Nephron progenitor cell (in vitro differentiated cells): ENCODE measurements around the gene BIN1.

Experiments
- DNase-seq: peaks from one replicate; pipeline ENCODE4 v3.0.0; 2021
- H3K27ac Mint-ChIP-seq: 2 replicates; pipeline ENCODE4 v1.8.0; 2021; ENCODE audit warnings: mild to moderate bottlenecking, moderate library complexity, mixed read lengths
- H3K27me3 Mint-ChIP-seq: 2 replicates; pipeline ENCODE4 v1.8.0; 2021; ENCODE audit warnings: mild to moderate bottlenecking, low read depth, mixed read lengths; ENCODE audit not compliant: poor library complexity
- H3K36me3 Mint-ChIP-seq: 2 replicates; pipeline ENCODE4 v1.8.0; 2021; ENCODE audit warnings: low read depth, mixed read lengths
- H3K4me1 Mint-ChIP-seq: 2 replicates; pipeline ENCODE4 v1.8.0; 2021; ENCODE audit warnings: mixed read lengths
- H3K4me3 Mint-ChIP-seq: 2 replicates; pipeline ENCODE4 v1.8.0; 2021; ENCODE audit warnings: mild to moderate bottlenecking, moderate library complexity, mixed read lengths
- H3K9me3 Mint-ChIP-seq: 2 replicates; pipeline ENCODE4 v1.8.0; 2021; ENCODE audit warnings: mild to moderate bottlenecking, moderate library complexity, mixed read lengths
- TF ChIP-seq, protein P1 (sequence below): fragments of 200-600 bp; sonication (generic); IDR thresholded peaks from 2 replicates; pipeline ENCODE4 v1.5.0; 2021; ENCODE audit warnings: antibody characterized with exemption

Gene BIN1

DNA sequence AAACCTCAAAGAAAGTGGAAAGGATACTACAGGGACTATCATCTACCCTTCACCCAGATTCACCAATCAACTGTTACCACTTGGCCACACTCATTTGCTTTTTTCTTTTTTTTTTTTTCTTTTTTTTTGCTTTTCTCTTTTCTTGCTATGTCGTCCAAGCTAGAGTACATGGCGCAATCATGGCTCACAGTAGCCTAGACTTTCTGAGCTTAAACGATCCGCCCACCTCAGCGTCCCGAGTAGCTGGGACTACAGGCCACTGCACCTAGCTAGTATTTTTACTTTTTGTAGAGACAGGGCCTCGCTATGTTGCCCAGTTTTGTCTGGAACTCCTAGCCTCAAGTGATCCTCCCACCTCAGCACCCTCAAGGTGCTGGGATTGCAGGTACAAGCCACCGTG lies 24.0 kb downstream of the BIN1 start:
- H3K36me3 Mint-ChIP-seq = peaks cover 12% of the 10 kb centered on the region
- no peaks in the 10 kb centered on the region for H3K9me3 Mint-ChIP-seq
- TF ChIP-seq, protein P1, sequence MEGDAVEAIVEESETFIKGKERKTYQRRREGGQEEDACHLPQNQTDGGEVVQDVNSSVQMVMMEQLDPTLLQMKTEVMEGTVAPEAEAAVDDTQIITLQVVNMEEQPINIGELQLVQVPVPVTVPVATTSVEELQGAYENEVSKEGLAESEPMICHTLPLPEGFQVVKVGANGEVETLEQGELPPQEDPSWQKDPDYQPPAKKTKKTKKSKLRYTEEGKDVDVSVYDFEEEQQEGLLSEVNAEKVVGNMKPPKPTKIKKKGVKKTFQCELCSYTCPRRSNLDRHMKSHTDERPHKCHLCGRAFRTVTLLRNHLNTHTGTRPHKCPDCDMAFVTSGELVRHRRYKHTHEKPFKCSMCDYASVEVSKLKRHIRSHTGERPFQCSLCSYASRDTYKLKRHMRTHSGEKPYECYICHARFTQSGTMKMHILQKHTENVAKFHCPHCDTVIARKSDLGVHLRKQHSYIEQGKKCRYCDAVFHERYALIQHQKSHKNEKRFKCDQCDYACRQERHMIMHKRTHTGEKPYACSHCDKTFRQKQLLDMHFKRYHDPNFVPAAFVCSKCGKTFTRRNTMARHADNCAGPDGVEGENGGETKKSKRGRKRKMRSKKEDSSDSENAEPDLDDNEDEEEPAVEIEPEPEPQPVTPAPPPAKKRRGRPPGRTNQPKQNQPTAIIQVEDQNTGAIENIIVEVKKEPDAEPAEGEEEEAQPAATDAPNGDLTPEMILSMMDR = no peak
- H3K4me1 Mint-ChIP-seq = peaks cover 97% of the 10 kb centered on the region
- H3K27ac Mint-ChIP-seq = peak overlapping the region; percentile 71
- peak overlapping the region; percentile 42 for H3K4me3 Mint-ChIP-seq
- peaks cover 3% of the 10 kb centered on the region for H3K27me3 Mint-ChIP-seq
- no peak for DNase-seq

DNA sequence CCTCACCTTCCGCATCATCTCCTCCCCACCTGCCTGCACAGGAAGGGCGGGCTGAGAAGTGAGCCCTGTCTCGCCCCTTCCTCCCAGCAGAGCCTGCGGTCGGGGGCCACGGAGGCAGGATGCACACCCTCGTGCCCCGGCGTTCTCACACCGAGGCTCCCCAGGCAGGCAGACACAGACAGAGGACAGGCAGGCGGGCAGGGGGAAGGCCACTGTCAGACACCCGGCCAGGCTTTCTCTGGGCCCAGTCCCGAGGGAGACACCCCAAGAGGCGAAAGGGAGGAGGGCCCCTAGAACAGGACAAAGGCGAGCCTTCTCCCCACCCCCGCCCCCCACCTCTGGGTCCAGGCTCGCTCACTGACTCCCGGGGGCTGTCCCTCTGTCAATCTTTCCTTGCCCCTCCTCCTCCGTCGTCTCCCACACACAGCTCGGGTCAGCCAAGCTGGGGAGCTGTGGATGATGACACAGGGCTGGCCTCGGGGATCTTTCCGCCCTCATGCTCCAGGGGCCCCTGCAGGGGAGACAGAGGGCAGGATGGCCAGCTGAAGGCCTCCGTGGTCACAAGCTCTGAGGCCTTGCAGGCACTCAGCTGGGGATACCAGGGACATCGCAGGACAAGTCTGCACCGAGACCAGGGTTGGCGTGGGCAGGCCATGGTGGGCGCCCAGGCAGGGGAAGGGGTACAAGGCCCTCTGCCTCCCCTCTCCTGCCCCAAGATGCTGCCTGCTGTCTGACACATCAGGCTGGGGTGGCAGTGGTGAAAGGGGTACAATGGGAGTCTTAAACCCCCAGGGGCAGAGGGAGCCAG lies 24.9 kb downstream of the BIN1 start:
- peak; percentile 33 for DNase-seq
- Mint-ChIP-seq H3K27me3 (peaks cover 3% of the 10 kb centered on the region), H3K27ac (peak overlapping the region; percentile 64), H3K9me3 (no peaks in the 10 kb centered on the region), H3K4me1 (peaks cover 96% of the 10 kb centered on the region), H3K4me3 (no peak overlapping the region), H3K36me3 (peaks cover 12% of the 10 kb centered on the region)
- TF ChIP-seq, protein P1 = no peak

DNA sequence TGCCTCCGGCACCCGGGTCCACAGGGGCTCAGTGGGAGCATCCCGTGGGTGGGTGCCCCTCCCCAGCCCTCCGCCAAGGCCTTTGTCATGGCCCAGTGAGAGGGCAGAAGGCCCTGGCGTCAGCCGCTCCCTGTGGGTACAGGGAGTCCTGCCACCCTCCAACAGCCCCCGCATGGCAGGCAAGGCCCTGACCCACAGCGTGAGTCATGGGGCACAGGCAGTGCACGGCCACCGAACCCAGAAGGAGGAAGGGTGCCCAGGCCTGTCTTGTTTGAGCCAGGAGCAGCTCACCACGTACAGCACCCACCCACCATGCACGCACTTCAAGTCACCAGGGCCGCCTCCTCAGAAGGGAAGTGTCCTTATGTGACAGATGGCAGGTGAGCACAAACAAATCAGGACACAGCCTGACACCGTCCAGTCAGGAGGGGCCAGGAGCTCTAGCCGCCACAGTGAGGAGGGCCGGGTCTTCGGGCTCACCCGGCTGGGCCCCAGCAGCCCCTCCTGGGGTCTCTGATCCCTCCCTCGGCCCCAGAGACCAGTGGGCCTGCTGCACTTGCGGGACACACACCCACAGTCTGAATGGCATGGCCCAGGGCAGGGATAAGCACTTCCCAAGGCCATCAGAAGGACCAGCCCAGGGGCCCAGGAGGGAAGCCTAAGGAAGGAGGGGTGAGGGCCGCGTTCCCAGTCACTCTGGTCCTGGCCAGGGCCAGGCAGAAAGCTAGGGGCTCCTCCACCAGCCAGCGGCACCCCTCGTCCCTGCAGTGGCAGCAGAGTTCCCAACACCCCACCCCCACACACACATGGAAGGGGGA lies 25.8 kb downstream of the BIN1 start:
- Mint-ChIP-seq H3K4me3 (no peak overlapping the region), H3K27me3 (peaks cover 3% of the 10 kb centered on the region), H3K27ac (peak overlapping the region; percentile 87), H3K9me3 (no peaks in the 10 kb centered on the region), H3K36me3 (peaks cover 12% of the 10 kb centered on the region), H3K4me1 (peaks cover 94% of the 10 kb centered on the region)
- TF ChIP-seq, protein P1 = no peak
- no peak for DNase-seq

DNA sequence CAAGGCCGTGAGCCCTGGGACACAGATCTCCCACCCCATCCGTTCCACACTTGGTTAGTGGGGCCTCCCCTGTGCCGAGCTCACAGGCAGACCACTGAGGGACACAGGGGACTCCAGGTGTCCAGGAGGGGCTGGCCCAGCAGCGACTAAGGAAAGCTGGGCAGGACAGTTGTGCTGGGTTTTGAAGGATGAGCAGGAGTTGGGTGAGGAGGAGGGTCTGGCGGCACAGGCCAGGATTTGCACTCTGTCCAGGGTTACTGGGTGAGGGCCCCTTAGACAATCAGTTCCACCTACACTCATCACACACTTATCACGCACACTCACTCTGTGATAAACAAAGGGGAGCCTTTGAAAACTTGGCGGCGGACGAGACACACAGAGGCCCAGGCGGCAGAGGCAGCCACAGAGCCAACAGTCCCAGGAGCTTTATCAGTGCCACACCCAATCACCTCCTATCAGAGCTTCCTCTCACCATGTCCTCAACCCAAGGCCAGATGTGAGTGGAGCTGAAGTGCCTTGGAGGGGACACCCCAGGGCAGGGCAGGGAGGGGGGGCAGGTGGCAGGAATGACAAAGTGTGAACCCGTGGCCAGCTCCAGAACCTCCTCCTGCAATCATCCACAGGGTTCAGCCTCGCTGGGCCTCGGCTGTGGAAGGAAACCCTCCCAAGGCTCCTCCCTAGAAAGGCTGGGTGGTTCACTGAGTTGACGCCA lies 26.6 kb downstream of the BIN1 start:
- no peak for DNase-seq

DNA sequence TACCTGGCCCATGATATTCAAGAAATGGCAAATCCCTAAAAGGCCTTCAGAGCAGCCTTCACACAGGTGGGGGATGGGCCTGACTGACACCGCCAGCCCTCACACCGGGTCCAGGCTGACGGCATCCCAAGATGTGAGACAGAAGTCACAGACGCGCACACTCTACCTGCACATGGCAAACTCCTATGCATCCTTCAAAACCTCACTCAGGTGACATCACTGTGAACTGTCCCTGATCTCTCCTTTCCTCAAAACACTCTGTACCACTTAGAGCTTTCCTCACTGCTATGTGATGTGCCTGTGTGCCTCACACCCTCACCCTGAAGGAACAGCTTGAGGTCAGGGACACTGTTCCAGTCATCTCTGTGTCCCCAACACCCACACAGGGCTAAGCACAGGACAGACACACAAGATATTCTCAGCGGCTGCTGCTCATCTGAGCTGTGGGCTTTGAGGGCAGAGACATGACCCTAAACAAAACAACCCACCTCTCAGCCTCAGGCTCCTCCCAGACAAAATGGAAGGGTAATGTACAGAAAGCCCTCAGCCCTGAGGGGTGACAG lies 27.5 kb downstream of the BIN1 start:
- peaks cover 3% of the 10 kb centered on the region for H3K27me3 Mint-ChIP-seq
- no peaks in the 10 kb centered on the region for H3K9me3 Mint-ChIP-seq
- H3K4me3 Mint-ChIP-seq = no peak overlapping the region
- no peak for DNase-seq
- peaks cover 12% of the 10 kb centered on the region for H3K36me3 Mint-ChIP-seq
- TF ChIP-seq, protein P1 = no peak
- H3K27ac Mint-ChIP-seq = peak overlapping the region; percentile 28
- H3K4me1 Mint-ChIP-seq = peaks cover 86% of the 10 kb centered on the region

More for the DNA sequence above, 26.6 kb downstream of the BIN1 start:
- Mint-ChIP-seq H3K4me1 (peaks cover 87% of the 10 kb centered on the region), H3K36me3 (peaks cover 12% of the 10 kb centered on the region), H3K27me3 (peaks cover 3% of the 10 kb centered on the region), H3K27ac (peak overlapping the region; percentile 28), H3K9me3 (no peaks in the 10 kb centered on the region), H3K4me3 (no peak overlapping the region)
- TF ChIP-seq, protein P1 = no peak
